ENCODE results near the gene RB1. TPM values are rescaled to one million over a fixed set of nuclear protein-coding genes. Genes with fewer than 3 reads are reported as not detected.
"Not testable (repeated sequence)": the region's sequence is repeated elsewhere in the genome, so short reads cannot be mapped to it uniquely, and the experiment has no call there.

Gene RB1
- total RNA-seq, 1 experiment from 2014 or later: 28.1 TPM

DNA sequence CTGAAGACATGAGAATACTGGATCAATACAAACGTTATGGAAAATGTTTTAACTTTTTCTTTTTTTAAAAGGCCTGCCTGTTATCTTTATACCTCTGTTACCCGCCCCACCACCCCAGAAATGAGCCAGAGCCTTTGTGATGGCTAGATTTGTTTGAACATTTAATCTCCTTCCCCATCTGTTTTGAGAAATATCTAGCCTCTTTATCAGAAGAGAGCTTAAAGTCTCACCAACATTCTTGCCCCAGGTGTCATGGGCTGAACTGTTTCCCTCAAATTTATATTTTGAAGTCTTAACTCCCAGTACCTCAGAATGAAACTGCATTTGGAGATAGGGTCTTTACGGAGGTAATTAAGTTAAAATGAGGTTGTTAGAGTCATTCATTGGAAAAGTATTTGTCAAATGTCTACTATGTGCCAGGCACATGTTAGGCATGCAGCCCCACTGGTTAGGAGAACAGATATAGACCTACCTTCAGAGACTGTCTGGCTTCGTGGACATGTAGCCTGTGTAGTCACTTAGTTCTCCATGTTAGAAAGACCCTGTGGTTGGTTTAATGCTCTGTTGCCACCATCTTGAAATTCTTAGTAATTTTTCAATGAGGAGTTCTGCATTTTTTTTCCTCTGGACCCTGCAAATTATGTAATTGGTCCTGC lies 6.3 kb upstream of the RB1 start:
- DNase-seq (ENCODE audit: low read depth): no peak

- no peak for DNase-seq (ENCODE audit: low read depth)
Observed at GRCh38 chr13:48299591-48299990, 4.0 kb upstream of the RB1 start.

GRCh38 chr13:48302871-48303358 lies 636 bp upstream of the RB1 start:
- no peak for DNase-seq (ENCODE audit: low read depth)

DNA sequence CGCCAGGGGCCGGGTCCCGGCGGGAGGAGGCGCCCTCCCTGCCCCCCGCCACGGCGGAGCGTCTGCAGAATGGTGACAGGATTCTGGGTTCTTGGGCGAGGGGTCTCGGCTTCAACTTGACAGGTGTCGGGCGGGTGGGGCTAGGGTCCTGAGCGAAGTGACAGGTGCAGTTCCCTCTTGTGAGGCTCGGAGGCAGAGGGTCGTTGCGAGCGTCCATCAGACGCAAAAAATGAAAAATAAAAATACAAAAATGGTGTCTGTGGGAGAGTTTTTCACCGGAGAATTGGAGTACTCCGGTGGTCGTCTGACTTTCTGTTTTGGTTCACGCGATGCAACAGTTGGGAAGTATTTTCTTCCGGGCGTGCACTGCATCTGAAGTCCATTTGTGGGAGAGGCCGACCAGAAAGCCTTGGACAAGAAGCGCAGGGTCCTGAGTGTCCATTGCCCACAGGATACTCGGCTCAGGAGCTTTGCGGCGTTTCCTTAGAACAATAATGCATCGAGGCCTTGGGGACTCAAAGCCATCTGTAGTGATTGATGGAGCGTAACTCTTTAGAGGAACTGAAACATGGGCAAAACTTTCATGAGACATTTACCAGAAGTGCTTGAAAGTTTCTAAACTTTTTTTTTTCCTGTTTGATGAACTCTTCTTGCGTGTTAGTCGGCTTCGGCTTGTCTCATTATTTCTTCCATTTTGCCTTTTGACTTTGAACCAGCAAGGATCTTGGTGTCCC lies 759 bp downstream of the RB1 start:
- peak; percentile 31 for DNase-seq (ENCODE audit: low read depth)

DNA sequence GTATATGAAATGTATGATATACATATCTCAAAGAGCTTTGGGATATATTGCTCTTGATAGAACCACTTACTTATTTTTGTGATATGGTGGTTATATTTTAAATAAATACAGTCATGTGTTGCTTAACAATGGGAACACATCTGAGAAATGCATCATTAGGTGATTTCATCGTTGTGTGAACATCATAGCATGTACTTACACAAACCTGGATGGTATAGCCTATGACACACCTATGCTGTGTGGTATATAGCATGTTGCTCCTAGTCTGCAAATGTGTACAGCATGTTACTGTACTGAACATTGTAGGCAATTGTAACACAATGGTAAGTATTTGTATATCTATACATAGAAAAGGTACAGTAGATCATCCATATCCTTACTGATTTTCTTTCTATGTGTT lies 7.7 kb downstream of the RB1 start:
- no peak for DNase-seq (ENCODE audit: low read depth)

- DNase-seq (ENCODE audit: low read depth): no peak
Observed at GRCh38 chr13:48315969-48316650, 12.6 kb downstream of the RB1 start.

DNA sequence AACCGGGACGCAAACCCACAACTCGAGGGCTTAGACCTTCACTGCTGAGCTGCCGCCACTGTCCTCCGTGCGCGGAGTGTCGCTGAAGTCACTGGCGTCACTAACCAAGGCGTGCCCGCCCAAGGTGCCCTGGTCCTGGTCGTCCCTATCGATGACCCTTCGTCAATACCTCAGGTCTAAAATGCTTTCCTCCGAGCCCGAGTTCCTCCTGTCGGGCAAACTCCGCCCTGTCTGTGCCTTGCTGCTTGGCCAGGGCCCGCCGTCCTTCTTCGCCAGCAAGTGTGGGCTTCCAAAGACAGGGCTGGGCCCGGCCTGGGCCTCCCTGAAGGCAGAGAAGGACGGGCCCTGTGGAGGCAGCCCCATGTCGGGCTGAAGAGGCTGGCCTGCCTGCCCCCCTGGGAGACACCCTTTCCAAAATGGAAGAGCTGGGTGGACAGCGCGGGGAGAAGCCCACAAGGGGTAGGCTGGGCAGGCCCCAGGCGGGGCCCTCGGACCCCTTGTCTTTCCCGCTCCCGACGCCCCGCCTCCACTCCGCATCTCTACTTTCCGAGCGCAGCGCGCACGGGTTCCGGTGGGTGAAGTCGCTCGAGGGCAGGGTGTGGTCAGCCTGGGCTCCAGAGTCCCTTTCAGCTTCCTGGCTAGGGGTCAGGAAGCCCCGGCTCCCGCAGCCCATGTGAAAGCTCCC lies 13.4 kb downstream of the RB1 start:
- no peak for DNase-seq (ENCODE audit: low read depth)

- DNase-seq (ENCODE audit: low read depth): no peak
Observed at GRCh38 chr13:48317511-48318376, 14.2 kb downstream of the RB1 start.

GRCh38 chr13:48318377-48318811 lies 14.8 kb downstream of the RB1 start:
- DNase-seq (ENCODE audit: low read depth): no peak

- no peak for DNase-seq (ENCODE audit: low read depth)
Observed at GRCh38 chr13:48318821-48319511, 15.4 kb downstream of the RB1 start.

DNA sequence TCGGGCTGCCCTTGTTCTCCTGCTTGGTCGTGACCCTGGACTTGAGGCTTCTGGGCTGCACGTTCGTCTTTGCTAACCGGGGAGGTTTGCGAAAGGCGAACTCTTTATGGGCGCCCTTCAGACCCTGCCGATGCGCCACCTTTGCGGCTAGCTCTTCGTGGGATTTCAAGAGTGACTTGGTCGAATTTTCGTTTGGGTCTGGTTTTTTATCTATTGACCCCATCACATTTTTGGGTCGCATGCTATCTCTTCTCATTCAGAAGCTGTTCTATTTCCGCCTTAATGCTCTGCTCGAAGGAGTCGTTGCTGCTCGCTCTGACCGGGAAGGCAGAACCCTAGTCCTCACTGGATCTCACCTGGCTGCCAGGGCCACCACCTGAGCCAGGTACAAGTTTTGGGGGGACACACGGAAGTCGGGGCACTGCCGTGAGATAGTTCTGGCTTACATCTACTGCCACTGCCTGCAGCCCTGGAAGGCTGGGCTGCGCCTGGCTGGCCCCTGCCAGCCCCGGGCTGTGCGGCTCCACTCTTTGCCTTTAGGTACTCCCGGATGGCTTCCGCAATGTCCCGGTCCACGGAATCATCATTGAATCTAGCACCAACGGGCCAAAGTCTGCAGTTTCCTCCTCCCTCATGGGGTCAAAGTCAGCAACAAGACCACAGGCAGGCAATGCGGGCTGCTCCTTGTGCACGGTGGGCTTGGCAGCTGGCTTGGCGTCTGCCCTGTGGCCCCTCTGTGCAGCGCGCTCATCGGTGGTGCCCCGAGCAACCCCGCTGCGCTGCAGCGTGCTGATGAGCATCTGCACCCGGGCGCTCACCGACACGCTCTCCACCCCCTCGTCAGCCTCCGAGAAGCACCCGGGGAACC lies 16.2 kb downstream of the RB1 start:
- no peak for DNase-seq (ENCODE audit: low read depth)

DNA sequence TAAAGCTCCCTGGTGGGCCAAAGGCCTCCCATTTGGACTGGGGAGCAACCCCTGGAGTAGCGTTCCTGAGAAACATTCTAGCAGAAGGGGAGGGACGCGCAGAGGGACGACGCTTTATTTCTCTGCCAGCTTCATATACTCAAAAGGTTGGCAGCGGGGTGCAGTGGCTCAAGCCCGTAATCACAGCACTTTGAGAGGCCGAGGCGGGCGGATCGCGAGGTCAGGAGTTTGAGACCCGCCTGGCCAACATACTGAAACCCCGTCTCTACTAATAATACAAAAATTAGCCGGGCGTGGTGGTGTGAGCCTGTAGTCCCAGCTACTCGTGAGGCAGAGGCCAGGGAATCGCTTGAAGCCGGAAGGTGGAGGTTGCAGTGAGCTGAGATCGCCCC lies 16.8 kb downstream of the RB1 start:
- no peak for DNase-seq (ENCODE audit: low read depth)

DNA sequence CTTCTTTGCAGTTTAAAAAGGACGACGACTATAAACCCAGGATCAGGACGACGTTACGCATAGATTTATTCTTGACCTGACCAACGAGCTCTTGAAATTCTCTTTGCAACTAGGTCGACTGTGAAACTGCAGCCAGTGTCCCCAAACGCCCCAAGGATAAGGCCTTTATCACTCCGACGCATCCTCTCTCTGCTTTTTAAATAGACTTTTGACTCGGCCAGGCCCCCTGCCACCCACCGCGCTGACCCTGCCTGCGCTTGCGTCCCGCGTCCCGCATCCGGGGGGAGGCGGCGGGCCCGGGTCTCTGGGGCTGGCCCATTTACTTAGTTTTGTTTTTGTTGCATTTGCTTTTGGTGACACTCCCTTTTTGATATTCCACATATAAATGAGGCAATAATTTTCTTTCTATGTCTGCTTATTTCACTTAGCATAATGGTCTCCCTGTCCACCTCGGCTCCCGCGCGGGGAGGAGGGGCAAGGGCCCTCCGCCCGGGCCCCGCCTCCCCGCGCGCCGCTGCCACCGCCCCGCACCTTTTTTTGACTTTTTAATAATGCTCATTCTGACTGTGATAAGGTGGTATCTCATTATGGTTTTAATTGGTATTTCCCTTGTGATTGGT lies 17.4 kb downstream of the RB1 start:
- DNase-seq (ENCODE audit: low read depth): no peak

- no peak for DNase-seq (ENCODE audit: low read depth)
Observed at GRCh38 chr13:48322294-48322693, 18.7 kb downstream of the RB1 start.

GRCh38 chr13:48333976-48334375 lies 30.4 kb downstream of the RB1 start:
- no peak for DNase-seq (ENCODE audit: low read depth)

DNA sequence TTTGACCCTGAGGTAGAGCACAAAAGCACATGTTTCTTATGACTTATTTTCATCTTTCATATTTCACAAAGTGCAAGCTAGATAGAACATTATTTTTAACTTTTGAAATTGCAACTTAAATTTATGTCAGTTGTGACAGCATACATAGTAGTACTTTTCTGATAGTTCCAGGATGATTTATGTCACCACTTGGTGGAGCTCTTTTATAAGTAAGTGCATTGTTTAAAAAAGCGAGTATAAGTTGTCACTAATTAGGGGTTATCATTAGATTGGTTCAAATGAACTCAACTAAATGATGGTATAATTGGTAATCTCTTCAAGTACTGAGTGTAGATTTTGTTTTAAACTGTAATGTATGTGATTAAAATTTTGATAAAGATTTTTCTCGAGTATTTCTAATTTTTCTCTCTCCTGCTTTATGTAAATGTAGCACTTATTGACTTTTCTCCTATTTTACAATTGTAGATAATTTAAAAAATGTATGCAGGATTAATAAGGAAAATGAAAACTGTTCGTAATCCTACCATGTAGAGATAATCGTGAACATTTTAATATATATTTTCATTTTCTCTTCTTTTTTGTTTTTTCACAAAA lies 31.1 kb downstream of the RB1 start:
- no peak for DNase-seq (ENCODE audit: low read depth)

- not testable (repeated sequence) for DNase-seq (ENCODE audit: low read depth)
Observed at GRCh38 chr13:48339198-48339597, 35.6 kb downstream of the RB1 start.

DNA sequence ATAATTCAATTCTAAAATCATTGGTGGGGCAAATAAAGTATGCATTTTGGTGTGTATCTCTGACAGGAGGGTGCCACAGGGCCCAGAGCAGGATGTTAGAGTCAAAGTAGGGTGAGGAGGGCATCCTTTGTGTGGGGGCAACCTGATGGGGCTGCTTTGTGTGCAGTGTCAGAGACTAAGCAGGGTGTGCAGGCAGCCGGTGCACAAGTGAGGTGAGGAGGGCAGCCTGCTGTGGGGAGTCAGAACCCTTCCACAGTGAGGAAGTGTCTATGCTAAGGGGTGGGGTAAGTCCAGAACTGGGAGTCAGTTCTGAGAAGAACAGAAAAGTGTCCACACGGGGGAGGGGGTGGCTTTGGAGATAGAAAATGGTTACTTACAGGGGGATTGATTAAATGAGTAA lies 40.7 kb downstream of the RB1 start:
- no peak for DNase-seq (ENCODE audit: low read depth)

DNA sequence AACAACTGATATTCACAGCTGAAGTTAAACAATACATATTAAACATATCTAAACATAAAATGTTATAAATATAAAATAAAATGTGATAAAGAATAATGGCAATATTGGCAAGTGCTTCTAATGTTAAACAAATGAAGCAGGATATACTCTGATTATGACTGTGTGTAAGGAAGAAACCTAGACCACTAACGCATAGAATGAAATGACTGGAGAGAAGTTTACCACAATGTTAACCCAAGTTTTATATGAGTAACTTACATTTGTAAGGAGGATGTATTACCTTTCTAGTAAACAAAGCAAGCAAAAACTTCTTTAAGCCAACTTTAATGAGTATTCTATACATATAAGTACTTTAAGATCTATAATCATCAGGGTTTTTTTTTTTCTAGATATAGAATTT lies 43.0 kb downstream of the RB1 start:
- DNase-seq (ENCODE audit: low read depth): no peak

Measured in Daoy (cell line).